CD4-positive, alpha-beta memory T cell (primary cell): ENCODE data around the gene TRIM7. TPM values are rescaled to one million over a fixed set of nuclear protein-coding genes. Genes with fewer than 3 reads are reported as not detected.
A peak's percentile ranks its signal among the peaks of the same experiment; 100 is the strongest.

ENCODE experiments used
- CTCF ChIA-PET: fragments of 350-600 bp; sonication (Branson Sonifier 250); formaldehyde crosslinking; loops from one replicate; lab custom pipeline; 2021; ENCODE audit warnings: inconsistent platforms; ENCODE audit not compliant: partially characterized antibody; lab: Charles Lee
- POLR2A ChIA-PET: fragments of 350-600 bp; sonication (Branson Sonifier 250); formaldehyde crosslinking; loops from one replicate; lab custom pipeline; 2021; ENCODE audit not compliant: partially characterized antibody; lab: Charles Lee
- DNase-seq, 5 donors: peaks; one replicate each; pipeline versions ENCODE4 v3.0.0 to v3.0.0-alpha.2; 2020 to 2022; ENCODE audit warnings: mixed read lengths in 1 of 5
- H3K27ac ChIP-seq: one replicate; pipeline ENCODE4 v1.7.0; 2013; ENCODE audit warnings: low read depth, low read length
- H3K27me3 ChIP-seq: 2 replicates; pipeline ENCODE4 v1.7.0; 2013; ENCODE audit warnings: mild to moderate bottlenecking, low read length, moderate library complexity; ENCODE audit not compliant: insufficient read depth
- H3K36me3 ChIP-seq: 2 replicates; pipeline ENCODE4 v1.7.0; 2013; ENCODE audit warnings: mild to moderate bottlenecking, low read length, moderate library complexity; ENCODE audit not compliant: insufficient read depth
- H3K4me1 ChIP-seq: 2 replicates; pipeline ENCODE4 v1.7.0; 2013; ENCODE audit warnings: mild to moderate bottlenecking, low read length, moderate library complexity; ENCODE audit not compliant: insufficient read depth
- H3K4me3 ChIP-seq, 2 donors: one replicate each; pipeline ENCODE4 v1.7.0; 2013; ENCODE audit warnings: low read length in 2 of 2, mild to moderate bottlenecking in 1 of 2
- H3K9me3 ChIP-seq, 2 donors: one replicate each; pipeline ENCODE4 v1.7.0; 2013; ENCODE audit warnings: low read length in 2 of 2, control low read depth in 1 of 2; ENCODE audit not compliant: control insufficient read depth in 1 of 2
- H3K27ac Mint-ChIP-seq, 7 donors: one replicate each; pipeline ENCODE4 v1.8.0; 2020 to 2021; ENCODE audit warnings: mixed read lengths in 7 of 7, mild to moderate bottlenecking in 6 of 7, inconsistent platforms in 3 of 7, moderate library complexity in 3 of 7
- H3K27me3 Mint-ChIP-seq, 2 donors: one replicate each; pipeline ENCODE4 v1.8.0; 2020 to 2021; ENCODE audit warnings: mixed read lengths in 2 of 2
- H3K36me3 Mint-ChIP-seq, 2 donors: one replicate each; pipeline ENCODE4 v1.8.0; 2020 to 2021; ENCODE audit warnings: mixed read lengths in 2 of 2, inconsistent platforms in 1 of 2, mild to moderate bottlenecking in 1 of 2
- H3K4me1 Mint-ChIP-seq, 4 donors: one replicate each; pipeline ENCODE4 v1.8.0; 2020 to 2021; ENCODE audit warnings: mixed read lengths in 4 of 4, mild to moderate bottlenecking in 1 of 4
- H3K4me3 Mint-ChIP-seq, 8 donors: one replicate each; pipeline ENCODE4 v1.8.0; 2020 to 2021; ENCODE audit warnings: mixed read lengths in 8 of 8, mild to moderate bottlenecking in 7 of 8, moderate library complexity in 6 of 8, inconsistent platforms in 3 of 8
- H3K9me3 Mint-ChIP-seq, 8 donors: one replicate each; pipeline ENCODE4 v1.8.0; 2020 to 2021; ENCODE audit warnings: mixed read lengths in 8 of 8, mild to moderate bottlenecking in 5 of 8, inconsistent platforms in 3 of 8, moderate library complexity in 1 of 8
- intact Hi-C: fragments of 100-400 bp; cut with micrococcal nuclease; formaldehyde crosslinking; loops from one replicate; pipeline ENCODE4 v1.15.1; 2023
- polyA plus RNA-seq, 2 donors: library from polyadenylated mRNA; unstranded; fragments of 300-500 nt; fragmentation: Illumina TruSeq; gene quantifications; one replicate each; pipeline ENCODE4 v1.2.3, GENCODE V29; 2021
- total RNA-seq, 2 experiments: library from RNA; stranded (reverse); gene quantifications; one replicate each; pipeline ENCODE4 v1.2.3, GENCODE V29; 2021

The TRIM7 gene
- total and polyA plus RNA-seq, 4 experiments from 2014 or later, result 0.63 to 4.2 (median 2.0) TPM

DNA sequence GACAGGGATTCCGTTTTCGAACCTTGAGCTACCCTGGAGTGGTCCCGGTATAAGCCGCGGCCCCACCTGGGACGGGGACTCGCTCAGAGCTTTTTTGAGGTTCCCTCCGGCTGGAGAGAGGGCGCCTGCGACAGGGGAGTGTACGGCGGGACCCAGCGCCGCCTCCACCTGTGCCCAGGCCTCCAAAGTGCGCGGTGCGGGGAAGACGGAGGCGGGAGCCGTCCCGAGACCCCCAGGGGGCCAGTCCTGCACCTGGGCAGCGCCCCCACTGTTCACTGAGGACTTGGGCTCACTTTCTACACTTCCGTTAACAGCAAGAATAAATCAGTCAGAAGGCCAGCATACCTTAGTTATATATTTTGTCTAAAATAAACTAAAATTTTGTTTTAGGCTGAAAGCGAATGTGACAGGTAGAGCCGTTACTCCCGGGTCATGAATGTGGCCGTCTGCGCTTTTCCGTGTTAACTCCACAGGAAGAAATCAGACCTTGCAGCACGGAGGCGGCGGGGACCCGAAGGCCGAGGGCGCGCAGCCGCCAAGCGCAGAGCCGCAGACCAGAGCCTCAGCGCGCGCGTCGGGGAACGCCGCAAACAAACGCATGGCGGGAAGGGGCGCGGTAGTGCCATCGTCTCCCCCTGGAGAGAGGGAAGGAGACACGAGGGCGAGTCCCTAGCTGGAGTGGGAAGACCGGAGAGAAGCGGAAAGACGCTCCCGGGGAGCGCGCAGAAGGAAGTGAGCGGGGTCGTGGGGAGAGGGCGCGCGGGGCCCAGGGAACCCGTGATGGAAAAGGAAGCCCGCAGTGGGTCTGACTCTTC lies 14.1 kb downstream of the TRIM7 start:
- peaks cover 5 to 19% of the 10 kb centered on the region in 2 donors for H3K27me3 Mint-ChIP-seq
- H3K27ac Mint-ChIP-seq, result peak overlapping the region; percentile 95 to 100 (median 97)
- peaks cover 16 to 72% (median 33%) of the 10 kb centered on the region in 4 donors for H3K4me1 Mint-ChIP-seq
- peak overlapping the region; percentile 96 to 99 (median 98) for H3K4me3 Mint-ChIP-seq
- peaks cover 0 to 42% of the 10 kb centered on the region in 2 donors for H3K36me3 Mint-ChIP-seq
- Histone ChIP-seq H3K4me1 (peaks cover 16% of the 10 kb centered on the region), H3K36me3 (no peaks in the 10 kb centered on the region), H3K27me3 (no peaks in the 10 kb centered on the region), H3K4me3 (peak overlapping the region; percentile 87 to 97), H3K27ac (peak overlapping the region; percentile 79), H3K9me3 (no peaks in the 10 kb centered on the region)
- intact Hi-C loops, result loop anchor here (1.0 kb wide), 5 partner anchors 8 to 55 kb away; partner anchors contain the start of gene TRIM41
- H3K9me3 Mint-ChIP-seq, result peaks cover 0 to 39% (median 7%) of the 10 kb centered on the region in 8 donors
- DNase-seq, result peak; percentile 45 to 69 (median 54)
- POLR2A ChIA-PET, result interaction anchor here (0.6 to 12.9 kb wide), 20 partner anchors 8 to 388 kb away, joined by 3 to 412 read pairs (median 6); partner anchors contain the start of genes RACK1, TRIM41, TRIM52 and TRIM7
- CTCF ChIA-PET, result interaction anchor here (1.0 to 6.6 kb wide), 14 partner anchors 8 to 70 kb away, joined by 3 to 100 read pairs (median 6); partner anchors contain the start of genes RACK1, TRIM41, TRIM52 and TRIM7

DNA sequence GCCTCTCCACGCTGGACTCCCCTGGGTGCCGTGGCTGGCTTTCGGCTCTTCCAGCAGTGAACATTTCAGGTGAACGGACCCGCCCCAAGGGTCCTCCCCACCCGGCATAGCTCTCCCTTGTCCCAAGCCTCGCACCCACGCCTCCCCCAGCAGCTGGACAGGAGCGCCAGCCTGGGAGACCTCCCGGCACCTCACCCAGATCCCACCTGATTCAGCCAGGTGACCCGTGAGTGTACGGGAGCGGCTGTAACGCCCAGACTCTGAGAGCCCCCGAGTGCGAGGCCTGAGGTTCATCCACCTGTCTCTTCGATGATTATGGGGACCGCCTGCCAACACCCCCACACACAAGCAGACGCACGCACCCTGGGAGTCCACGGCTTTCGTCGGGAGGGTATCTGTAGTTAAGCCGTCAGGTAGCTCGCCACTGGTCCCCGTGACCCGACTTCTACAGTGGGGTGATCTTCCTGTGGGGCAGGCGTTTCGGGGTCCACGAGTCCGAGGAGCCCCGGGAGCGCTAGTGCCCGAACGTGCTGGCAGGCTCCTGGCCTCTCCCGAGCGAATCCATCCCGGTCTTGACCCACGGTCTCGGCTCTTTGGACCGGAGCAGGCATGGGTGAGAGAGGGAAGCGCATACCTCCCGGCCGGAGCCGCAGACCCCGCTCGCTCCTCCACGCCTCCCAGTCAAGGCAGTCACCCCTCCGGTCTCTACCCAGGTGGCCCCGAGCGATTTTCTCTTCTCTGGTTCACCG lies 14.9 kb downstream of the TRIM7 start:
- Histone ChIP-seq H3K27me3 (no peaks in the 10 kb centered on the region), H3K4me3 (peak overlapping the region; percentile 87 to 97), H3K4me1 (peaks cover 17% of the 10 kb centered on the region), H3K27ac (peak overlapping the region; percentile 79), H3K36me3 (no peaks in the 10 kb centered on the region), H3K9me3 (no peaks in the 10 kb centered on the region)
- H3K36me3 Mint-ChIP-seq, result peaks cover 0 to 42% of the 10 kb centered on the region in 2 donors
- DNase-seq, result peak in 3 of 5 donors; percentile 41 to 63 (median 46)
- H3K4me3 Mint-ChIP-seq, result peak overlapping the region; percentile 96 to 99 (median 98)
- ChIA-PET POLR2A (interaction anchor here (0.6 to 12.9 kb wide), 22 partner anchors 8 to 1567 kb away, joined by 3 to 412 read pairs (median 6); partner anchors contain the start of genes HNRNPH1, RACK1, TRIM41 and TRIM52), CTCF (interaction anchor here (0.7 to 6.6 kb wide), 14 partner anchors 9 to 71 kb away, joined by 3 to 100 read pairs (median 6); partner anchors contain the start of genes RACK1, TRIM41, TRIM52 and TRIM7)
- peak overlapping the region; percentile 91 to 100 (median 97) for H3K27ac Mint-ChIP-seq
- H3K27me3 Mint-ChIP-seq, result peaks cover 5 to 19% of the 10 kb centered on the region in 2 donors
- intact Hi-C loops, result loop anchor here (1.0 to 10.0 kb wide), 2 partner anchors 71 to 385 kb away; partner anchors contain the start of genes MGAT1 and TRIM52
- H3K4me1 Mint-ChIP-seq, result peaks cover 16 to 78% (median 36%) of the 10 kb centered on the region in 4 donors
- peaks cover 0 to 39% (median 7%) of the 10 kb centered on the region in 8 donors for H3K9me3 Mint-ChIP-seq

DNA sequence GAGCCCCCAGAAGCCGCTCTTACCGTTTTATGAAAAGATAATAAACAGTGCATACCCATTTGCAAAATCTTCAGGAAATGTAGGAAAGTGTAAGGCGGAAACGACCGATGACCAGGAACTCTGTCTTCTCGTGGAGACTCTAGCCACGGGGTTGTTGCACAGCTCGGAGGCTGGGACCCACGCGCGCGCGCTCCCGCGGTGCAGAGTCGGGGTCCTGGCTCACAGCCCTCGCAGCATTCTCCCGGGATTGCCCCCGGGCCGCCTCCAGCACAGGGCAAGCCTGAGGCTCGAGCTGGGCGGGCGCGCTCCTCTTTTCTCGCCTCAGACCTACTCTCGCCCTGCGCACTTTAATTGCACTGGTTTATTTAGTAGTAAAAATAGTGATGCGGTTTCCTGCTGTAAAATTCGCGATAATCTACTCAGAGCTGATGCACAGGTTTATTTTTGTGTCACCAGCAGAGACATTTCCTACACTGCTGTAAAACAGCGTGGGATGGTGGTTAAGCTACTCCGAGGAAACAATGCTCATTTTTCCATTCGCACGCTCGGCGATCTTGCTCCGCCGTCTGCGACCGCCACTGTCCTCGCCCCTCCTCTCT lies 15.5 kb downstream of the TRIM7 start:
- Mint-ChIP-seq H3K4me1 (peaks cover 16 to 83% (median 39%) of the 10 kb centered on the region in 4 donors), H3K9me3 (peaks cover 0 to 39% (median 7%) of the 10 kb centered on the region in 8 donors), H3K27me3 (peaks cover 5 to 19% of the 10 kb centered on the region in 2 donors), H3K4me3 (peak overlapping the region; percentile 96 to 99 (median 98)), H3K36me3 (peaks cover 0 to 42% of the 10 kb centered on the region in 2 donors), H3K27ac (peak overlapping the region; percentile 91 to 100 (median 97))
- intact Hi-C loops, result loop anchor here (1.0 to 10.0 kb wide), 2 partner anchors 72 to 385 kb away; partner anchors contain the start of genes MGAT1 and TRIM52
- peak; percentile 73 to 84 (median 77) for DNase-seq
- no peaks in the 10 kb centered on the region for H3K27me3 ChIP-seq
- peaks cover 24% of the 10 kb centered on the region for H3K4me1 ChIP-seq
- H3K27ac ChIP-seq, result peak overlapping the region; percentile 79
- POLR2A ChIA-PET, result interaction anchor here (0.7 to 12.9 kb wide), 24 partner anchors 8 to 1566 kb away, joined by 3 to 412 read pairs (median 4); partner anchors contain the start of genes HNRNPH1, RACK1, TRIM41 and TRIM52
- H3K9me3 ChIP-seq, result no peaks in the 10 kb centered on the region
- H3K4me3 ChIP-seq, result peak overlapping the region; percentile 87 to 97
- CTCF ChIA-PET, result interaction anchor here (0.7 to 6.6 kb wide), 14 partner anchors 8 to 71 kb away, joined by 3 to 100 read pairs (median 6); partner anchors contain the start of genes RACK1, TRIM41, TRIM52 and TRIM7
- H3K36me3 ChIP-seq, result no peaks in the 10 kb centered on the region

DNA sequence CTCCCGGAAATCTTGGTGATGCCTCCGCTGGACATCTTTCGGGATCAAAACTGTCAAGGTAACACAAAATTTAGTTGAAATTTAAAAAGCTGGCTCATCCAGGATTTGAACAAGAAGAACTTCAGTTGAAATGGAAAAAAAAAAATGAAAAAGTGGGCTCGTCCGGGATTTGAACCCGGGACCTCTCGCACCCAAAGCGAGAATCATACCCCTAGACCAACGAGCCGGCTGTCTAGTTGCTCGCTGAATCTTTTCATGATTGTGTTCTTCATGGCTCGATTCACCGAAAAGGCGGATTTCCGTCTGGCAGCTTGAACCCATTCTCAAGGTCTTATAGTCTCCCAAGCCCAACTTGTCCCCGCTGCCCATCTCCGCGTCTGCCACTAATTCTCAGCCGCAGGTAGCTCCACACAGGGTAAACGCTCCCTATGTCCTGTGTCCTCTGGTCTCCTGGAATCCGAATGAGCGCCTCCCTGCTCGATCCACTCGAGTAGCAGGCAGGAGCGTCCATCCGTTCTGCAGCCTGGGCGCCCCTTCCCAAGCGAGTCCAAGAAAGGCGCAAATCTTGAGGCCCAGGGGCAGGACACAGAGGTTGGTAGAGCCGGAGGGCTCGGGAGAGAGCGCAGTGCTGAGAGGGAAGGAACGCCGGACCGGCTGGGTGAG lies 16.2 kb downstream of the TRIM7 start:
- Histone ChIP-seq H3K27ac (peak overlapping the region; percentile 79), H3K4me1 (peaks cover 26% of the 10 kb centered on the region), H3K9me3 (no peaks in the 10 kb centered on the region), H3K27me3 (no peaks in the 10 kb centered on the region), H3K4me3 (peak overlapping the region; percentile 87 to 97), H3K36me3 (no peaks in the 10 kb centered on the region)
- Mint-ChIP-seq H3K4me1 (peaks cover 19 to 89% (median 42%) of the 10 kb centered on the region in 4 donors), H3K4me3 (peak overlapping the region; percentile 96 to 99 (median 98)), H3K27ac (peak overlapping the region; percentile 91 to 100 (median 97)), H3K36me3 (peaks cover 0 to 42% of the 10 kb centered on the region in 2 donors), H3K9me3 (peaks cover 0 to 39% (median 7%) of the 10 kb centered on the region in 8 donors), H3K27me3 (peaks cover 5 to 19% of the 10 kb centered on the region in 2 donors)
- intact Hi-C loops, result loop anchor here (1.0 to 10.0 kb wide), 2 partner anchors 72 to 384 kb away; partner anchors contain the start of genes MGAT1 and TRIM52
- DNase-seq, result peak; percentile 75 to 88 (median 81)
- ChIA-PET CTCF (interaction anchor here (2.0 to 6.6 kb wide), 7 partner anchors 16 to 72 kb away, joined by 6 to 100 read pairs (median 10); partner anchors contain the start of genes TRIM41, TRIM52 and TRIM7), POLR2A (interaction anchor here (0.6 to 12.9 kb wide), 23 partner anchors 9 to 1285 kb away, joined by 3 to 412 read pairs (median 5); partner anchors contain the start of genes RACK1, TRIM41, TRIM52 and TRIM7)

DNA sequence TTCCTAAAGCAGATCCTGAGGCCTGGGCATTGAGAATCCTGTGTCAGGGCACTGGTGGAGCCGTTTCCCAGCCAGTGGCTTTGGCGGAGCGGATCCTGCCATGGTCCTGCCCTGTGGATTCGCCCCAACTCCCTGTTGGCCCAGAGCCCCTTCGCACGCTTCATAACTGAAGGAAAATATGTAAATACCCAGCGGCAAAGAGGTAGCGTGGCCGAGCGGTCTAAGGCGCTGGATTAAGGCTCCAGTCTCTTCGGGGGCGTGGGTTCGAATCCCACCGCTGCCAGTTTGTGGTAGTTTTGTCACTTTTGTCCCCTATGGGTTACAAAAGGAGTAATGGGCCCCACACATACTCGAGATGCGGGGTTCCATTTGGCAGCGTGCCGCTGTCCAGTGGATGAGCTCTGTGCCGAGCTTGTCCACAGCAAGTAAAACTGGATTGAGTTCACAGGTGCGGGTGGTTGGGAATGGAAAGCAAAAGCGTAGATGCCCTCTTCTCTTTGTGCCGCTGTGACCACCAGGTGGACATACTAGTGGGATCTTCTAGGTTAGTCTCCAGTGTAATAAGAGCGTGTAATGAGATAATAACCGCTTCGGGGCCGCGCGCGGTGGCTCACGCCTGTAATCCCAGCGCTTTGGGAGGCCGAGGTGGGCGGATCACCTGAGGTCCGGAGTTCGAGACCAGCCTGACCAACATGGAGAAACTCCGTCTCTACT lies 17.3 kb downstream of the TRIM7 start:
- ChIA-PET CTCF (interaction anchor here (2.2 to 6.6 kb wide), 3 partner anchors 15 to 70 kb away, joined by 6 to 100 read pairs (median 10); partner anchors contain the start of gene TRIM7), POLR2A (interaction anchor here (0.7 to 12.9 kb wide), 9 partner anchors 11 to 75 kb away, joined by 3 to 412 read pairs (median 79); partner anchors contain the start of genes RACK1, TRIM41, TRIM52 and TRIM7)
- Histone ChIP-seq H3K9me3 (no peaks in the 10 kb centered on the region), H3K36me3 (no peaks in the 10 kb centered on the region), H3K4me1 (peaks cover 17% of the 10 kb centered on the region), H3K27ac (no peak overlapping the region), H3K4me3 (no peak overlapping the region), H3K27me3 (no peaks in the 10 kb centered on the region)
- Mint-ChIP-seq H3K9me3 (peaks cover 0 to 42% (median 7%) of the 10 kb centered on the region in 8 donors), H3K27me3 (peaks cover 5 to 19% of the 10 kb centered on the region in 2 donors), H3K36me3 (peaks cover 0 to 41% of the 10 kb centered on the region in 2 donors), H3K4me3 (peak overlapping the region; percentile 96 to 99 (median 98)), H3K27ac (peak overlapping the region; percentile 37 to 100 (median 97)), H3K4me1 (peaks cover 20 to 84% (median 38%) of the 10 kb centered on the region in 4 donors)
- peak in 3 of 5 donors; percentile 53 to 54 (median 53) for DNase-seq
- intact Hi-C loops, result loop anchor here (10.0 kb wide), 1 partner anchor 383 kb away; the partner anchor contains the start of gene MGAT1
